Measurements from ENCODE around the gene NRF1.

DNA sequence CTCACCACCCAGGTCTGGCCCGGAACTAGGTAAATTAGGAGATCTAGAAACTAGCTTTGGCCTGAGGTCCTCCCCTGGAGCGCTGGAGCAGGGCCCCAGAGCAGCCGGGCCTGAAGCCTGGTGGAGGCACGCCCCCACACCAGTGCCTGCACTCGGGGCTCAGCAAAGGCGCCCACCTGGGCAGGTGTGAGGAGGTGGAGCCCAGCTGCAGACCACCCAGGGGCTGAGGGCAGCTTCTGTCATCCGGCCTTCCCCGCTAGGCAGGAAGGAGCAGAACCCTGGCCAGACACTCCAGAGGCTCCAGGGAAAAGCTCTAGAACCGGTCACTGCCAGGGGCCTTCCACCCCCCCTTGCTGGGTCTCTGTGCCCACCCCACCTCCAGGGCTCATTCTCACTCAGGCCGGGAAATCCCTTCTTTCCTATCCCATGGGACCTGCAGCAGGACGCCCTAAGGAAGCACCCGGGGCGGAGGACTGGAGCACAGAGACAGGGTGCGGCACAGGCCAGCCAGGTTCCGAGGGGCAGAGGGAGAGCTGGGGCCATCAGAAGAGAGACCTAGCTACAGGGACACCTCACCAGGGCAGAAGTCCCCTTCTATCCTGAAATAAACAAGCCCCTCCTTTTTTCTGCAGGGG is 161.2 kb downstream of the NRF1 start:
- TF ChIP-seq POLR2AphosphoS5 (IDR thresholded peaks at IDR 0.05; ENCODE audit: low read depth, low read length) (no peak), TAF1 (IDR thresholded peaks at IDR 0.05; ENCODE audit: low read depth, low read length) (no peak)
